MM.1S (cell line): ENCODE results near the gene WDR1.

Source experiments
- DNase-seq: peaks from one replicate; pipeline ENCODE4 v3.0.0-alpha.2; 2015
- H2AFZ ChIP-seq: fragments of 300-600 bp; sonication (generic); 2 replicates; pipeline ENCODE4 v1.6.0; 2016; ENCODE audit warnings: antibody characterized with exemption, low read length
- H3F3A ChIP-seq: fragments of 300-600 bp; sonication (generic); 2 replicates; pipeline ENCODE4 v1.6.1; 2016; ENCODE audit warnings: mild to moderate bottlenecking, antibody characterized with exemption, low read length, moderate library complexity, mixed read lengths; ENCODE audit not compliant: insufficient read depth
- H3K27ac ChIP-seq: fragments of 300-600 bp; sonication (generic); 2 replicates; pipeline ENCODE4 v1.5.1; 2016; ENCODE audit warnings: mild to moderate bottlenecking, low read length
- H3K27me3 ChIP-seq: fragments of 300-600 bp; sonication (generic); replicated peaks from 2 replicates; pipeline ENCODE4 v1.6.0; 2016; ENCODE audit warnings: low read length; ENCODE audit not compliant: insufficient read depth
- H3K36me3 ChIP-seq: fragments of 300-600 bp; sonication (generic); replicated peaks from 2 replicates; pipeline ENCODE4 v1.6.1; 2016; ENCODE audit warnings: mild to moderate bottlenecking, low read length, mixed read lengths; ENCODE audit not compliant: insufficient read depth
- H3K4me1 ChIP-seq: fragments of 300-600 bp; sonication (generic); 2 replicates; pipeline ENCODE4 v1.6.1; 2016; ENCODE audit warnings: low read length, mixed read lengths
- H3K4me2 ChIP-seq: fragments of 300-600 bp; sonication (generic); 2 replicates; pipeline ENCODE4 v1.6.0; 2016; ENCODE audit warnings: low read depth, low read length
- H3K4me3 ChIP-seq: fragments of 300-600 bp; sonication (generic); 2 replicates; pipeline ENCODE4 v1.5.1; 2016; ENCODE audit warnings: low read length, mixed read lengths
- H3K79me2 ChIP-seq: fragments of 300-600 bp; sonication (generic); 2 replicates; pipeline ENCODE4 v1.6.1; 2016; ENCODE audit warnings: mixed run types, low read length, mixed read lengths
- H3K9ac ChIP-seq: fragments of 300-600 bp; sonication (generic); 2 replicates; pipeline ENCODE4 v1.6.1; 2016; ENCODE audit warnings: low read length, mixed read lengths
- H3K9me2 ChIP-seq: fragments of 300-600 bp; sonication (generic); replicated peaks from 2 replicates; pipeline ENCODE4 v1.6.1; 2016; ENCODE audit warnings: mild to moderate bottlenecking, low read length, mixed read lengths; ENCODE audit not compliant: insufficient read depth
- H3K9me3 ChIP-seq: fragments of 300-600 bp; sonication (generic); replicated peaks from 2 replicates; pipeline ENCODE4 v1.6.1; 2016; ENCODE audit warnings: mild to moderate bottlenecking, low read length, mixed read lengths; ENCODE audit not compliant: insufficient read depth
- H4K20me1 ChIP-seq: fragments of 300-600 bp; sonication (generic); 2 replicates; pipeline ENCODE4 v1.6.1; 2016; ENCODE audit warnings: mild to moderate bottlenecking, low read length, moderate library complexity, mixed read lengths; ENCODE audit not compliant: insufficient read depth
- EZH2 ChIP-seq: fragments of 300-600 bp; sonication (generic); optimal IDR thresholded peaks from 2 replicates; pipeline ENCODE3; 2017; ENCODE audit warnings: low read depth, mild to moderate bottlenecking, antibody characterized with exemption, low read length, mixed read lengths
- EZH2phosphoT487 ChIP-seq: fragments of 300-600 bp; sonication (generic); IDR thresholded peaks from 2 replicates; pipeline ENCODE4 v1.6.1; 2018; ENCODE audit warnings: antibody characterized with exemption, low read length
- TF ChIP-seq, protein P1 (sequence below): fragments of 300-600 bp; sonication (generic); IDR thresholded peaks from 2 replicates; pipeline ENCODE4 v1.5.1; 2016; ENCODE audit warnings: antibody characterized with exemption, low read length, mixed read lengths

Gene WDR1

DNA sequence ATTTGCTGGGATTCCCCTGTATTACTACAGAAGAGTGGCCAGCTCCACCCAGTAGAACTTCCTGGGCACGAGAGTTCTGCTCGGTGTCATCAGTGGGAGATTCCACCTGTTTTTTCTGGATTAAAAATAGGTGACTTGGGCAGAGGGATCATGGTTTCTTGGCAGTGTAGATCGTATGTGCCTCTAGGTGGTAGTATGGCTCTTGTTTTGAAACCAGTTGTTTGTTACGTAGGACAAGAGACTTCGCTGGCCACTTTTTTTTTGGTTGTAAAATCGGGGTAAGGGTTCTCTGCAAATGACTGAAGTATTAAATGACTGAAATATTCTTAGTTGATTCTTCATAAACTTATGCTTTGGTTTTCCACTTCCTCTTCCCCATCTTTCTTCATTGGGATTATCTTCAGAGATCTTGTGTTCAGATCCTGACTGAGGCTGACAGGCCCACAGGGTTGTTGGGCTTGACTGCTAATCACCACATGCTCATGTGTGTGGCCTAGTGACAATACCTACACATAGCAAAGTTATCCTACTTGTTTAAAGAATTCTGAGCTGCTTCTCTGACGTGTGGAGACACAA is 43.8 kb upstream of the WDR1 start:
- TF ChIP-seq EZH2phosphoT487 (no peak), EZH2 (no peak)
- TF ChIP-seq, protein P1, sequence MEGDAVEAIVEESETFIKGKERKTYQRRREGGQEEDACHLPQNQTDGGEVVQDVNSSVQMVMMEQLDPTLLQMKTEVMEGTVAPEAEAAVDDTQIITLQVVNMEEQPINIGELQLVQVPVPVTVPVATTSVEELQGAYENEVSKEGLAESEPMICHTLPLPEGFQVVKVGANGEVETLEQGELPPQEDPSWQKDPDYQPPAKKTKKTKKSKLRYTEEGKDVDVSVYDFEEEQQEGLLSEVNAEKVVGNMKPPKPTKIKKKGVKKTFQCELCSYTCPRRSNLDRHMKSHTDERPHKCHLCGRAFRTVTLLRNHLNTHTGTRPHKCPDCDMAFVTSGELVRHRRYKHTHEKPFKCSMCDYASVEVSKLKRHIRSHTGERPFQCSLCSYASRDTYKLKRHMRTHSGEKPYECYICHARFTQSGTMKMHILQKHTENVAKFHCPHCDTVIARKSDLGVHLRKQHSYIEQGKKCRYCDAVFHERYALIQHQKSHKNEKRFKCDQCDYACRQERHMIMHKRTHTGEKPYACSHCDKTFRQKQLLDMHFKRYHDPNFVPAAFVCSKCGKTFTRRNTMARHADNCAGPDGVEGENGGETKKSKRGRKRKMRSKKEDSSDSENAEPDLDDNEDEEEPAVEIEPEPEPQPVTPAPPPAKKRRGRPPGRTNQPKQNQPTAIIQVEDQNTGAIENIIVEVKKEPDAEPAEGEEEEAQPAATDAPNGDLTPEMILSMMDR: no peak
- H3K27ac ChIP-seq: no peak overlapping the region
- no peak overlapping the region for H2AFZ ChIP-seq
- no peaks in the 10 kb centered on the region for H3K27me3 ChIP-seq
- H3K9me3 ChIP-seq: no peaks in the 10 kb centered on the region
- H3K36me3 ChIP-seq: no peaks in the 10 kb centered on the region
- H3K79me2 ChIP-seq: no peaks in the 10 kb centered on the region
- H3K4me1 ChIP-seq: no peaks in the 10 kb centered on the region
- no peaks in the 10 kb centered on the region for H4K20me1 ChIP-seq
- no peak overlapping the region for H3K9ac ChIP-seq
- no peak for DNase-seq
- no peak overlapping the region for H3K4me2 ChIP-seq
- no peak overlapping the region for H3K4me3 ChIP-seq
- no peaks in the 10 kb centered on the region for H3F3A ChIP-seq
- no peaks in the 10 kb centered on the region for H3K9me2 ChIP-seq

DNA sequence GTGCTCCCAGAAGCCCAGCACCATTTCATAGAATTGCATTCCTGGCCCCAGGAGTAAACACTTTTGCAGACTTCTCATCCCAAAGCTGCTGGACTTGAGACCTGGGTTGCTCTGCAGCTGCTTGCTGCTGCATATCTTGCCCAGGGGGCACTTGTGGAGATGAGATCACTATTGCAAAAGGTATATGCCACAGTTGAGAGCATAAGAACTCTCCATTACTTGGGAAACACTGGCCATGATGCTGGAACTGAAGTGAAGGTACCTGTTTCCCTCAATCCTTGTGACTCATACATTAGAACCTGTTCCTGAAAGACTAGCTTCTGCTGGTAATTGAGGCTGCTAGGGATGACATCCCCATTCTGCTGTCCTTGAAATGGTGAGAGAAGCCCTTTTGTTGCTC is 43.1 kb upstream of the WDR1 start:
- H3K4me1 ChIP-seq: no peaks in the 10 kb centered on the region
- no peak overlapping the region for H3K4me2 ChIP-seq
- TF ChIP-seq EZH2phosphoT487 (no peak), EZH2 (no peak)
- TF ChIP-seq, protein P1: no peak
- H3K36me3 ChIP-seq: no peaks in the 10 kb centered on the region
- no peak overlapping the region for H3K27ac ChIP-seq
- no peaks in the 10 kb centered on the region for H3K9me2 ChIP-seq
- no peak overlapping the region for H2AFZ ChIP-seq
- H3K9ac ChIP-seq: no peak overlapping the region
- H4K20me1 ChIP-seq: no peaks in the 10 kb centered on the region
- no peaks in the 10 kb centered on the region for H3K27me3 ChIP-seq
- H3F3A ChIP-seq: no peaks in the 10 kb centered on the region
- no peaks in the 10 kb centered on the region for H3K79me2 ChIP-seq
- H3K4me3 ChIP-seq: no peak overlapping the region
- no peaks in the 10 kb centered on the region for H3K9me3 ChIP-seq
- no peak for DNase-seq

DNA sequence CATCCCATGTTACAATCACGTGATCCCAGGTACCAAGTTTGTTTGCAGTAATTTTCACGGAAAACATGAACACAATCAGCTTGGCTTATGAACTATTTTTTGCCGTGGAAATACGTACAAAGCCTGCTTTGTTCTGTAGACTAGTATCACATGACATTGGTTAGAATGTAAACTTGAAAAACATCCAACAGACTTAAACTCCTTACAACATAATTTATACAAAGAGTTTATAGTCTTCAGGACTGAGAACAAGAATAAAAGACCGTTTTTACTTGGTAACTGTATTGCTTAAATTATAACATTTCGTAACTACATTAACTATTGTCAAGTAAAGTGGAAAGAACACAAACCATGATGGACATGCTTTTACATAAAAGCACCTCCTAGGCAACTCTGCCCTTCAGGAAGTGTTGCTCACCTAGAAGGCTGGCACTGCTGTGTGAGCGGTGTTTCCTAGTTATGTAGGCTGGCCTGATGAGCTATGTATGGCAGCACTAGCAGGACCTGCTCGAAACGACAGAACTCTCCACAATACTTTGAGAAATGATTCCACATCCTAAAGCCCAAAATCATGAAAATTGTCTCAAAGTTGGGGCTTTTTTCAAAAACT is 41.8 kb upstream of the WDR1 start:
- Histone ChIP-seq H3K9ac (no peak overlapping the region), H3K27me3 (no peaks in the 10 kb centered on the region), H3K36me3 (no peaks in the 10 kb centered on the region), H3K27ac (no peak overlapping the region), H3K9me3 (no peaks in the 10 kb centered on the region), H3K79me2 (no peaks in the 10 kb centered on the region), H3K9me2 (no peaks in the 10 kb centered on the region), H3K4me1 (peaks cover 7% of the 10 kb centered on the region), H3F3A (no peaks in the 10 kb centered on the region), H3K4me2 (no peak overlapping the region), H3K4me3 (no peak overlapping the region), H2AFZ (no peak overlapping the region), H4K20me1 (no peaks in the 10 kb centered on the region)
- no peak for DNase-seq
- TF ChIP-seq EZH2phosphoT487 (no peak), EZH2 (no peak)
- TF ChIP-seq, protein P1: no peak
